GM12878 (cell line): ENCODE measurements around the gene GRM1. TPM values are rescaled to one million over a fixed set of nuclear protein-coding genes. Genes with fewer than 3 reads are reported as not detected.

Source experiments
- ATAC-seq: fragments of 200-7000 bp; cut with Tn5 transposase; 3 replicates; pipeline ENCODE4 v1.9.1; 2020; ENCODE audit warnings: mild to moderate bottlenecking, moderate library complexity
- BruUV-seq: library from RNA; stranded (reverse); fragments of 400-500 nt; replicated peaks from 2 replicates; lab custom pipeline; 2021; lab: Mats Ljungman, UMichigan
- CTCF ChIA-PET: fragments of 300-600 bp; sonication (Branson Sonifier 250); formaldehyde crosslinking; extraction: SDS; loops from one replicate; lab custom pipeline; 2021; ENCODE audit warnings: inconsistent platforms; lab: Yijun Ruan, JAX
- POLR2A ChIA-PET: fragments of 350-600 bp; formaldehyde crosslinking; extraction: SDS; loops from one replicate; lab custom pipeline; 2021; ENCODE audit warnings: inconsistent platforms; lab: Charles Lee
- RAD21 ChIA-PET: fragments of 300-600 bp; sonication (Branson Sonifier 250); formaldehyde crosslinking; loops from one replicate; lab custom pipeline; 2023; ENCODE audit warnings: antibody characterized with exemption; ENCODE audit not compliant: unreplicated experiment; lab: Charles Lee
- SMC1A ChIA-PET: fragments of 300-600 bp; sonication (Branson Sonifier 250); formaldehyde crosslinking; loops from one replicate; lab custom pipeline; 2023; ENCODE audit not compliant: unreplicated experiment, uncharacterized antibody; lab: Charles Lee
- DNase-seq: peaks from one replicate; pipeline ENCODE4 v3.0.0-alpha.2; 2011; ENCODE audit warnings: low read depth, low spot score
- FAIRE-seq: peaks from 3 replicates; lab custom pipeline; 2011; peaks lifted over from hg19 to GRCh38; lab: Jason Lieb, UNC
- H2AFZ ChIP-seq: 2 replicates; pipeline ENCODE4 v1.6.0; 2011; ENCODE audit warnings: low read depth, low read length, control low read depth; ENCODE audit not compliant: control insufficient read depth
- H3K27ac ChIP-seq: 2 replicates; pipeline ENCODE4 v1.5.1; 2011; ENCODE audit warnings: control low read depth; ENCODE audit not compliant: control insufficient read depth, insufficient read depth
- H3K27me3 ChIP-seq, 2 experiments: replicated peaks in 1 of 2; 2 replicates each; pipeline versions ENCODE4 v1.6.0 to v1.6.1; 2011; ENCODE audit warnings: low read length in 1 of 2; ENCODE audit not compliant: control insufficient read depth in 2 of 2, insufficient read depth in 2 of 2
- H3K36me3 ChIP-seq, 2 experiments: 2 replicates each; pipeline ENCODE4 v1.5.1; 2011; ENCODE audit warnings: low read length in 1 of 2; ENCODE audit not compliant: control insufficient read depth in 2 of 2, insufficient read depth in 2 of 2
- H3K4me1 ChIP-seq: 2 replicates; pipeline ENCODE4 v1.6.1; 2011; ENCODE audit warnings: mild to moderate bottlenecking, low read length, moderate library complexity, mixed read lengths; ENCODE audit not compliant: control insufficient read depth, insufficient read depth
- H3K4me2 ChIP-seq: 2 replicates; pipeline ENCODE4 v1.6.0; 2011; ENCODE audit warnings: control low read depth; ENCODE audit not compliant: control insufficient read depth, insufficient read depth
- H3K4me3 ChIP-seq: fragments of 200-600 bp; sonication (generic); 2 replicates; pipeline ENCODE4 v1.5.1; 2016
- H3K79me2 ChIP-seq: 2 replicates; pipeline ENCODE4 v1.6.0; 2011; ENCODE audit warnings: low read length; ENCODE audit not compliant: control insufficient read depth, insufficient read depth
- H3K9ac ChIP-seq: 2 replicates; pipeline ENCODE4 v1.8.0; 2011; ENCODE audit warnings: low read length, control low read depth, mixed read lengths; ENCODE audit not compliant: control insufficient read depth, insufficient read depth
- H3K9me3 ChIP-seq: replicated peaks from 3 replicates; pipeline ENCODE4 v1.5.1; 2011; ENCODE audit warnings: mild to moderate bottlenecking, low read length; ENCODE audit not compliant: control insufficient read depth, insufficient read depth
- H4K20me1 ChIP-seq: 2 replicates; pipeline ENCODE4 v1.6.0; 2011; ENCODE audit not compliant: control insufficient read depth, insufficient read depth
- BRCA1 ChIP-seq: IDR thresholded peaks from 2 replicates; pipeline ENCODE4 v1.6.1; 2011; ENCODE audit warnings: low read depth, low read length, improper control_type of control experiment
- EP300 ChIP-seq, 2 experiments: fragments of 150-350 bp in 1 of 2; IDR thresholded peaks; 2 replicates each; pipeline ENCODE4 v1.6.1; 2011 to 2012; ENCODE audit warnings: low read depth in 2 of 2, low read length in 2 of 2, borderline replicate concordance in 1 of 2, improper control_type of control experiment in 1 of 2, inconsistent platforms in 1 of 2; ENCODE audit not compliant: control insufficient read depth in 1 of 2
- TCF12 ChIP-seq: IDR thresholded peaks from 2 replicates; pipeline ENCODE4 v1.6.1; 2011; ENCODE audit warnings: low read depth, mild to moderate bottlenecking, low read length
- WGBS: methylation state at CpG from one replicate; pipeline ENCODE4 v1.1.6; 2016; ENCODE audit warnings: low lambda C conversion rate; ENCODE audit not compliant: insufficient replicate concordance, insufficient coverage; ENCODE audit errors: missing lambda C conversion rate; 5-methylcytosine and 5-hydroxymethylcytosine counted together
- in situ Hi-C: fragments of 300-500 bp; cut with MboI; formaldehyde crosslinking; loops from 9 replicates; pipeline ENCODE4 v1.14.3; 2018; ENCODE audit warnings: mixed read lengths
- intact Hi-C: fragments of 100-400 bp; cut with micrococcal nuclease; formaldehyde crosslinking; loops from one replicate; pipeline ENCODE4 v1.14.2; 2022; ENCODE audit not compliant: unreplicated experiment
- polyA plus RNA-seq, 11 experiments: library from polyadenylated mRNA; depleted of rRNA in 4 of 11; unstranded in 6 of 11; stranded (reverse) in 5 of 11; fragments of >200 nt; fragmentation: Nextera tagmentation in 4 of 11; fragmentation: Illumina TruSeq in 1 of 11; extraction: Ambion mirVana in 4 of 11; extraction: Trizol in 1 of 11; gene quantifications; 1 replicate in 1 of 11; 2 replicates in 10 of 11; pipeline versions ENCODE4 v1.2.1 to v1.2.3, GENCODE V29; 2011 to 2016; ENCODE audit warnings: inconsistent platforms in 2 of 11, missing spikeins in 2 of 11, low read depth in 1 of 11
- total RNA-seq, 4 experiments: library from RNA; depleted of rRNA in 3 of 4; stranded (reverse); fragments of >200 nt in 3 of 4; fragmentation: Illumina TruSeq in 1 of 4; extraction: Trizol in 1 of 4; gene quantifications; 2 replicates each; pipeline versions ENCODE4 v1.2.1 to v1.2.3, GENCODE V29; 2013 to 2021
- TF ChIP-seq, protein P1 (sequence below): fragments of 450-650 bp; IDR thresholded peaks from 2 replicates; pipeline ENCODE4 v1.6.1; 2017; ENCODE audit warnings: mild to moderate bottlenecking
- TF ChIP-seq, protein P2 (sequence below): fragments of 450-650 bp; IDR thresholded peaks from 2 replicates; pipeline ENCODE4 v1.6.1; 2016; ENCODE audit warnings: mild to moderate bottlenecking, moderate library complexity, borderline replicate concordance
- TF ChIP-seq, protein P3 (sequence below), 3 experiments: IDR thresholded peaks in 2 of 3; conservative IDR thresholded peaks in 1 of 3; 2 replicates each; pipeline ENCODE4 v1.5.1; 2011; ENCODE audit warnings: low read depth in 3 of 3, low read length in 3 of 3, mild to moderate bottlenecking in 3 of 3, control low read depth in 2 of 3, moderate library complexity in 2 of 3, inconsistent platforms in 1 of 3, mixed read lengths in 1 of 3; ENCODE audit not compliant: control insufficient read depth in 2 of 3, insufficient read depth in 1 of 3; ENCODE audit errors: extremely low read depth in 1 of 3

Gene GRM1
- total and polyA plus RNA-seq, 10 of the 15 experiments (the other 5 are each of a cell fraction or from before 2014, with no cell fraction given) = 0.04 TPM; not detected in 9

DNA sequence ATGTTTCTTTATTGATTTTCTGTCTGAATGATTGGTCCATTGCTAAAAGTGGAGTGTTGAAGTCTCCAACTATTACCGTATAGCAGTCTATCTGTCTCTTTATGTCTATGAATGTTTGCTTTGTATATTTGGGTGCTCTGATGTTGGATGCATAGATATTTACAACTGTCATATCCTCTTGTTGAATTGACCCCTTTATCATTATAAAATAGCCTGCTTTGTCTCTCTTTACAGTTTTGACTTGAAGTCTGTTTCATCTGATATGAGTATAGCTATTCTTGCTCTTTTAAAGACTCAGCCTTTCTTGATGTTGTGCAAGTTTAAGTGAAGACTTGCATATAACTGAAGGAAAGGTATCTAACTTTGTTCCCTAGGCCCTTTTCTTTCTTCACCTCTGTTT is 341.0 kb downstream of the GRM1 start (continued):
- TF ChIP-seq, protein P1, sequence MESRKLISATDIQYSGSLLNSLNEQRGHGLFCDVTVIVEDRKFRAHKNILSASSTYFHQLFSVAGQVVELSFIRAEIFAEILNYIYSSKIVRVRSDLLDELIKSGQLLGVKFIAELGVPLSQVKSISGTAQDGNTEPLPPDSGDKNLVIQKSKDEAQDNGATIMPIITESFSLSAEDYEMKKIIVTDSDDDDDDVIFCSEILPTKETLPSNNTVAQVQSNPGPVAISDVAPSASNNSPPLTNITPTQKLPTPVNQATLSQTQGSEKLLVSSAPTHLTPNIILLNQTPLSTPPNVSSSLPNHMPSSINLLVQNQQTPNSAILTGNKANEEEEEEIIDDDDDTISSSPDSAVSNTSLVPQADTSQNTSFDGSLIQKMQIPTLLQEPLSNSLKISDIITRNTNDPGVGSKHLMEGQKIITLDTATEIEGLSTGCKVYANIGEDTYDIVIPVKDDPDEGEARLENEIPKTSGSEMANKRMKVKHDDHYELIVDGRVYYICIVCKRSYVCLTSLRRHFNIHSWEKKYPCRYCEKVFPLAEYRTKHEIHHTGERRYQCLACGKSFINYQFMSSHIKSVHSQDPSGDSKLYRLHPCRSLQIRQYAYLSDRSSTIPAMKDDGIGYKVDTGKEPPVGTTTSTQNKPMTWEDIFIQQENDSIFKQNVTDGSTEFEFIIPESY = no peak
- TF ChIP-seq, protein P2, sequence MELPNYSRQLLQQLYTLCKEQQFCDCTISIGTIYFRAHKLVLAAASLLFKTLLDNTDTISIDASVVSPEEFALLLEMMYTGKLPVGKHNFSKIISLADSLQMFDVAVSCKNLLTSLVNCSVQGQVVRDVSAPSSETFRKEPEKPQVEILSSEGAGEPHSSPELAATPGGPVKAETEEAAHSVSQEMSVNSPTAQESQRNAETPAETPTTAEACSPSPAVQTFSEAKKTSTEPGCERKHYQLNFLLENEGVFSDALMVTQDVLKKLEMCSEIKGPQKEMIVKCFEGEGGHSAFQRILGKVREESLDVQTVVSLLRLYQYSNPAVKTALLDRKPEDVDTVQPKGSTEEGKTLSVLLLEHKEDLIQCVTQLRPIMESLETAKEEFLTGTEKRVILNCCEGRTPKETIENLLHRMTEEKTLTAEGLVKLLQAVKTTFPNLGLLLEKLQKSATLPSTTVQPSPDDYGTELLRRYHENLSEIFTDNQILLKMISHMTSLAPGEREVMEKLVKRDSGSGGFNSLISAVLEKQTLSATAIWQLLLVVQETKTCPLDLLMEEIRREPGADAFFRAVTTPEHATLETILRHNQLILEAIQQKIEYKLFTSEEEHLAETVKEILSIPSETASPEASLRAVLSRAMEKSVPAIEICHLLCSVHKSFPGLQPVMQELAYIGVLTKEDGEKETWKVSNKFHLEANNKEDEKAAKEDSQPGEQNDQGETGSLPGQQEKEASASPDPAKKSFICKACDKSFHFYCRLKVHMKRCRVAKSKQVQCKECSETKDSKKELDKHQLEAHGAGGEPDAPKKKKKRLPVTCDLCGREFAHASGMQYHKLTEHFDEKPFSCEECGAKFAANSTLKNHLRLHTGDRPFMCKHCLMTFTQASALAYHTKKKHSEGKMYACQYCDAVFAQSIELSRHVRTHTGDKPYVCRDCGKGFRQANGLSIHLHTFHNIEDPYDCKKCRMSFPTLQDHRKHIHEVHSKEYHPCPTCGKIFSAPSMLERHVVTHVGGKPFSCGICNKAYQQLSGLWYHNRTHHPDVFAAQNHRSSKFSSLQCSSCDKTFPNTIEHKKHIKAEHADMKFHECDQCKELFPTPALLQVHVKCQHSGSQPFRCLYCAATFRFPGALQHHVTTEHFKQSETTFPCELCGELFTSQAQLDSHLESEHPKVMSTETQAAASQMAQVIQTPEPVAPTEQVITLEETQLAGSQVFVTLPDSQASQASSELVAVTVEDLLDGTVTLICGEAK = no peak
- TF ChIP-seq BRCA1 = no peak
- no peak for TF ChIP-seq TCF12

DNA sequence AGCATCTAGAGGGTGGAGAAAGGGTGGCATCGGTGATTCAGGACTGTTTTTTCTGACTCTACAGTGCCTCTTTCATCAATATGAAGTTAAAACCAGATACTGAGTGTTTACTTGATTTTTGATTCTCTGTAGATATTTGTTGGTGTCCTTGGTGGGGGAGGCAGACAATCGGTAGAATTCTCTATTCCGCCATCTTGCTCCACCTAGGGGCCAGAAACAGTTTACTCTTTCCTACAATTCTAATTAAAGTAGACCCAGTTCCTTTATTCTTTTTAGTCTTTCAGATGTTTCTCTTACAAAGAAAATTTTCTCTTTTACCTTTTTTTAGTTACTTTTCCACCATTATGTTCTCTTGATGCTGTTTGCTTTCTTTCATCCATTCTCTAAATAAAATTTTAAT is 352.6 kb downstream of the GRM1 start:
- intact Hi-C loops = no loop called here
- FAIRE-seq = no peak
- SMC1A ChIA-PET = no interaction called here

More for the DNA sequence above, 352.6 kb downstream of the GRM1 start:
- no peak for TF ChIP-seq EP300 (IDR thresholded peaks at IDR 0.05; ENCODE audit: borderline replicate concordance in 1 of 2, control insufficient read depth in 1 of 2, low read depth in 2 of 2, low read length in 2 of 2)
- TF ChIP-seq, protein P3, sequence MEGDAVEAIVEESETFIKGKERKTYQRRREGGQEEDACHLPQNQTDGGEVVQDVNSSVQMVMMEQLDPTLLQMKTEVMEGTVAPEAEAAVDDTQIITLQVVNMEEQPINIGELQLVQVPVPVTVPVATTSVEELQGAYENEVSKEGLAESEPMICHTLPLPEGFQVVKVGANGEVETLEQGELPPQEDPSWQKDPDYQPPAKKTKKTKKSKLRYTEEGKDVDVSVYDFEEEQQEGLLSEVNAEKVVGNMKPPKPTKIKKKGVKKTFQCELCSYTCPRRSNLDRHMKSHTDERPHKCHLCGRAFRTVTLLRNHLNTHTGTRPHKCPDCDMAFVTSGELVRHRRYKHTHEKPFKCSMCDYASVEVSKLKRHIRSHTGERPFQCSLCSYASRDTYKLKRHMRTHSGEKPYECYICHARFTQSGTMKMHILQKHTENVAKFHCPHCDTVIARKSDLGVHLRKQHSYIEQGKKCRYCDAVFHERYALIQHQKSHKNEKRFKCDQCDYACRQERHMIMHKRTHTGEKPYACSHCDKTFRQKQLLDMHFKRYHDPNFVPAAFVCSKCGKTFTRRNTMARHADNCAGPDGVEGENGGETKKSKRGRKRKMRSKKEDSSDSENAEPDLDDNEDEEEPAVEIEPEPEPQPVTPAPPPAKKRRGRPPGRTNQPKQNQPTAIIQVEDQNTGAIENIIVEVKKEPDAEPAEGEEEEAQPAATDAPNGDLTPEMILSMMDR (IDR thresholded peaks at IDR 0.05 in 2 of 3, conservative IDR thresholded peaks at IDR 0.05 in 1 of 3; ENCODE audit: control insufficient read depth in 2 of 3, extremely low read depth in 1 of 3, insufficient read depth in 1 of 3, low read depth in 3 of 3, low read length in 3 of 3) = 0 out of 6 replicates have a peak, but pooled peaks have one; percentile 4 to 15 (median 8)
- Histone ChIP-seq H3K27ac (no peak overlapping the region), H4K20me1 (no peaks in the 10 kb centered on the region), H2AFZ (no peak overlapping the region), H3K9me3 (no peaks in the 10 kb centered on the region), H3K79me2 (no peaks in the 10 kb centered on the region), H3K4me3 (no peak overlapping the region), H3K4me2 (no peak overlapping the region), H3K36me3 (no peaks in the 10 kb centered on the region), H3K4me1 (no peaks in the 10 kb centered on the region), H3K27me3 (no peaks in the 10 kb centered on the region), H3K9ac (no peak overlapping the region)
- POLR2A ChIA-PET = no interaction called here
- ATAC-seq (no peak), DNase-seq (no peak)
- in situ Hi-C loops = no loop called here
- RAD21 ChIA-PET = interaction anchor here (1.6 kb wide), 1 partner anchor 451 kb away, joined by 3 read pairs; no protein-coding TSS in a partner anchor
- CTCF ChIA-PET = no interaction called here
- WGBS = 49% methylated on average over 3 of the region's 3 CpGs
- no TSS peak for BruUV-seq
